Body of pancreas (tissue), 4 donors: ENCODE data around the gene NAMPT. TPM values are rescaled to one million over a fixed set of nuclear protein-coding genes. Genes with fewer than 3 reads are reported as not detected.
A peak's percentile ranks its signal among the peaks of the same experiment; 100 is the strongest.
"Not testable (repeated sequence)": the region's sequence is repeated elsewhere in the genome, so short reads cannot be mapped to it uniquely, and the experiment has no call there.

Experiments used
- ATAC-seq: fragments of 150-250 bp; one replicate; pipeline ENCODE4 v1.9.1; 2016
- DNase-seq, 4 donors: peaks; one replicate each; pipeline ENCODE4 v3.0.0-alpha.2; 2019
- H3K27ac ChIP-seq, 4 donors: fragments of 200-600 bp; sonication (generic); 1 replicate in 3 of 4; 2 replicates in 1 of 4; pipeline versions ENCODE4 v1.5.1 to v1.6.1; 2016 to 2019; ENCODE audit warnings: mild to moderate bottlenecking in 1 of 4, mixed read lengths in 1 of 4, moderate library complexity in 1 of 4
- H3K27me3 ChIP-seq, 2 donors: fragments of 200-600 bp; sonication (generic); one replicate each; pipeline ENCODE4 v1.6.0; 2016; ENCODE audit warnings: mild to moderate bottlenecking in 1 of 2
- H3K36me3 ChIP-seq, 2 donors: fragments of 200-600 bp; sonication (generic); replicated peaks in 1 of 2; 2 replicates each; pipeline ENCODE4 v1.5.1; 2016; ENCODE audit warnings: low read depth in 2 of 2; ENCODE audit not compliant: insufficient read depth in 1 of 2
- H3K4me1 ChIP-seq: fragments of 200-600 bp; sonication (generic); one replicate; pipeline ENCODE4 v1.6.0; 2016
- H3K4me3 ChIP-seq, 2 donors: fragments of 200-600 bp; sonication (generic); 1 replicate in 1 of 2; 2 replicates in 1 of 2; pipeline ENCODE4 v1.5.1; 2016 to 2019
- H3K9me3 ChIP-seq, 3 donors: fragments of 200-600 bp; sonication (generic); 1 replicate in 2 of 3; 2 replicates in 1 of 3; pipeline ENCODE4 v1.5.1; 2016
- POLR2A ChIP-seq, 3 donors: fragments of 450-650 bp; IDR thresholded peaks; one replicate each; pipeline ENCODE4 v1.6.1; 2016; ENCODE audit warnings: antibody characterized with exemption in 3 of 3, mild to moderate bottlenecking in 2 of 3
- WGBS, 2 donors: methylation state at CpG; one replicate each; pipeline ENCODE4 v1.1.5; 2017; 5-methylcytosine and 5-hydroxymethylcytosine counted together
- intact Hi-C: fragments of 100-400 bp; cut with DNase I; formaldehyde crosslinking; loops from one replicate; pipeline ENCODE4 v1.15.1; 2023
- total RNA-seq, 2 donors: library from RNA; depleted of rRNA; stranded (reverse); fragments of >200 nt; gene quantifications; one replicate each; pipeline ENCODE4 v1.1.0, GENCODE V29; 2016
- TF ChIP-seq, protein P1 (sequence below), 7 experiments: fragments of 450-650 bp in 4 of 7; fragments of 200-600 bp in 3 of 7; sonication (generic) in 3 of 7; IDR thresholded peaks; one replicate each; pipeline ENCODE4 v1.5.1; 2016 to 2019; ENCODE audit warnings: antibody characterized with exemption in 7 of 7

Gene NAMPT
- total RNA-seq, 2 donors from 2014 or later = 56.0 to 78.9 TPM

DNA sequence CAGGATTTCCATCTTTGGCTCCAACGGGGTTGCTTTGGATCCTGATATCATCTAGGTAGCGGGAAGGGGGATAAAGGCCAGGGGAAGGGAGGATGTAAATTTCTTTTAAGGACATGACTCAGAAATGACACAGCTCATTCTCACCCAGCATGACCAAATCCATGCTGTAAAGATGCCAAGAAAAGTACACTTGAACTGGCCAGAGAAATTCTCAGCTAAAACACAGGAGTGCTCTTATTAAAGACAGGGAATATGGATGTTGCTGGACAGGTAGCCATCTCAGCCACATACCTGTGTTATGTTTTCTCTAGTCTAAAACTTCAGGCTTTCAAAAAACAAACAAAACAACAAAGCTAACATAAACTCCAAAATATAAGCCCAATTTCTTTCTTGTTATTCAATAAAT is 68.3 kb downstream of the NAMPT start:
- TF ChIP-seq, protein P1, sequence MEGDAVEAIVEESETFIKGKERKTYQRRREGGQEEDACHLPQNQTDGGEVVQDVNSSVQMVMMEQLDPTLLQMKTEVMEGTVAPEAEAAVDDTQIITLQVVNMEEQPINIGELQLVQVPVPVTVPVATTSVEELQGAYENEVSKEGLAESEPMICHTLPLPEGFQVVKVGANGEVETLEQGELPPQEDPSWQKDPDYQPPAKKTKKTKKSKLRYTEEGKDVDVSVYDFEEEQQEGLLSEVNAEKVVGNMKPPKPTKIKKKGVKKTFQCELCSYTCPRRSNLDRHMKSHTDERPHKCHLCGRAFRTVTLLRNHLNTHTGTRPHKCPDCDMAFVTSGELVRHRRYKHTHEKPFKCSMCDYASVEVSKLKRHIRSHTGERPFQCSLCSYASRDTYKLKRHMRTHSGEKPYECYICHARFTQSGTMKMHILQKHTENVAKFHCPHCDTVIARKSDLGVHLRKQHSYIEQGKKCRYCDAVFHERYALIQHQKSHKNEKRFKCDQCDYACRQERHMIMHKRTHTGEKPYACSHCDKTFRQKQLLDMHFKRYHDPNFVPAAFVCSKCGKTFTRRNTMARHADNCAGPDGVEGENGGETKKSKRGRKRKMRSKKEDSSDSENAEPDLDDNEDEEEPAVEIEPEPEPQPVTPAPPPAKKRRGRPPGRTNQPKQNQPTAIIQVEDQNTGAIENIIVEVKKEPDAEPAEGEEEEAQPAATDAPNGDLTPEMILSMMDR (IDR thresholded peaks at IDR 0.05) = no peak
- no peak for TF ChIP-seq POLR2A (IDR thresholded peaks at IDR 0.05)
- Histone ChIP-seq H3K4me1 (peaks cover 32% of the 10 kb centered on the region), H3K9me3 (no peaks in the 10 kb centered on the region), H3K27ac (peak overlapping the region; percentile 21 to 92 (median 80)), H3K27me3 (no peaks in the 10 kb centered on the region), H3K4me3 (no peak overlapping the region), H3K36me3 (no peaks in the 10 kb centered on the region)
- DNase-seq = peak; percentile 41 to 77 (median 52)
- intact Hi-C loops = no loop called here
- peak; percentile 86 for ATAC-seq
- WGBS, 2 donors = 32 to 41% methylated on average over 2 of the region's 2 CpGs

DNA sequence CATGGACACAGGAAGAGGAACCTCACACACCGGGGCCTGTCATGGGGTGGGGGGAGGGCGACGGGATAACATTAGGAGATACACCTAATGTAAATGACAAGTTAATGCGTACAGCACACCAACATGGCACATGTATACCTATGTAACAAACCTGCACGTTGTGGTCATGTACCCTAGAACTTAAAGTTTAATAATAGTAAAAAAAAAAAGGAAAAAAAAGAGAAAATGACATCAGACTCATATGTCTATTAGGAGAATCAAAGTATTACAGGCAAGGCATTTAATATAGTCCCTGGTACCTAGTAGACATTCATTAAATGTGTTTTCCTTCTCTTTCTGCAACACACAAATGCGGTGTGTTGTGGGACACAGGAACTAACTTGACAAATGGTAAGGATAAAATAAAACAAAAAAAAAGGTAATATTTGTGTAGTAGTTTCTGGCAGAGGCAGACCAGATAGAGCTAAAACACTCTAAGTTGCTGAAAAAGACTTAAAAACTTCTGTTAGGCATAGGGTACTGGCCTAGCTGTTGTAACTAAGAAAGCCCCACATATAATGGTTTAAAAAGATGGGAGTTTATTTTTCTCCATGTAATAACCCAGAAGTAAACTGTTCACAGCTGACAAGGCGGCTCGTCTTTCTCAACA is 68.8 kb downstream of the NAMPT start:
- ATAC-seq (no peak), DNase-seq (no peak)
- H3K36me3 ChIP-seq = no peaks in the 10 kb centered on the region
- H3K27me3 ChIP-seq = no peaks in the 10 kb centered on the region
- 65 to 75% methylated on average over 8 of the region's 8 CpGs for WGBS, 2 donors
- no peak overlapping the region for H3K4me3 ChIP-seq
- H3K27ac ChIP-seq = peak overlapping the region; percentile 21 to 92 (median 80)
- TF ChIP-seq POLR2A (IDR thresholded peaks at IDR 0.05) = no peak
- TF ChIP-seq, protein P1 (IDR thresholded peaks at IDR 0.05) = no peak
- no peaks in the 10 kb centered on the region for H3K9me3 ChIP-seq
- intact Hi-C loops = no loop called here
- H3K4me1 ChIP-seq = peaks cover 32% of the 10 kb centered on the region

DNA sequence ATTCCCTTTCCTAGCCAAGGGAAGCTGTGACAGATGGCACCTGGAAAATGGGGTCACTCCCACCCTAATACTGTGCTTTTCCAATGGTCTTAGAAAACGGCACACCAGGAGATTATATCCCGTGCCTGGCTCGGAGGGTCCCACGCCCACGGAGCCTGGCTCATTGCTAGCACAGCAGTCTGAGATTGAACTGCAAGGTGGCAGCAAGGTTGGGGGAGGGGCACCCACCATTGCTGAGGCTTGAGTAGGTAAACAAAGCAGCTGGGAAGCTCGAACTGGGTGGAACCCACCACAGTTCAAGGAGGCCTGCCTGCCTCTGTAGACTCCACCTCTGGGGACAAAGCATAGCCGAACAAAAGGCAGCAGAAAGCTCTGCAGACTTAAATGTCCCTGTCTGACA is 75.8 kb downstream of the NAMPT start:
- H3K27ac ChIP-seq, H3K9me3 ChIP-seq, H3K27me3 ChIP-seq, H3K36me3 ChIP-seq, ATAC-seq, H3K4me3 ChIP-seq, DNase-seq, H3K4me1 ChIP-seq, intact Hi-C loops: not testable (repeated sequence)
- WGBS, 2 donors = 82 to 84% methylated on average over 5 to 7 of the region's 7 CpGs

DNA sequence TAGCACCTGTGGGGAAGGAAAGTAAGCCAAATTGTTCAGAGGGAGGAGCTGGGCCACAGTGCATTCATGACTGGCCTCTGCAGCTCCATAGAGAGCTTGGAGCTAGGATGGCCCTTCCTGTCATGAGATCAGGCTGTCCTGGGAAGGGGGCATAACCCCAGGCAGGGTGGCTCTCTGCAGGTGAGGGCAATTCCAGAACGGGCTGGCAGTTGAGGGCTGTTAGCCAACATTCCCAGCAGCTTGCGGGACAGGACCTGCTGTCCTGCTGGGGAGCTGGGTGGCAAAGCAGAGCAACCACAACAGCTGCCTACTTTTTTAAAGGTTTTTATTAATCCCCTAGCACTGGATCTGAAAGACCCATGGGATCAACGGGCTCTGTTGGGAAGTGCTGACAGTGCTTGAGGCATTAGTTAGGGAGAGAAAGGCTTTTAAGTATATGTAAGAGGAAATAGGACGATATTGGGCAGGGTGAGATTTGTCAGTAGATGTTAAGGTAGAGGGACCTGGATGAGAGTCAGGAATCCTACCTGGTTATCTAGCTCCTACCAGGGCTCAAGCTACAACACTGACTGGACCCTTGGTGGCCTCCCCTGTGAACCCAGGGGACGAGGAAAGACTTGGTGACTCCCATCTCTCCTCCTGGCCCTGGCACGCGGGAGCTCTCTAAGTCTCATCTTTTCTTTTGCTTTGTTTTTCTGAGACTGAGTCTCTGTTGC is 77.8 kb downstream of the NAMPT start:
- DNase-seq (peak; percentile 15 to 34 (median 22)), ATAC-seq (peak; percentile 33)
- Histone ChIP-seq H3K27ac (peak overlapping the region in 1 of 4 donors; percentile 24), H3K4me1 (peaks cover 6% of the 10 kb centered on the region), H3K9me3 (no peaks in the 10 kb centered on the region), H3K4me3 (no peak overlapping the region), H3K36me3 (no peaks in the 10 kb centered on the region), H3K27me3 (no peaks in the 10 kb centered on the region)
- intact Hi-C loops = no loop called here
- 45 to 67% methylated on average over 5 to 7 of the region's 7 CpGs for WGBS, 2 donors
- no peak for TF ChIP-seq POLR2A (IDR thresholded peaks at IDR 0.05)
- TF ChIP-seq, protein P1 (IDR thresholded peaks at IDR 0.05) = no peak

DNA sequence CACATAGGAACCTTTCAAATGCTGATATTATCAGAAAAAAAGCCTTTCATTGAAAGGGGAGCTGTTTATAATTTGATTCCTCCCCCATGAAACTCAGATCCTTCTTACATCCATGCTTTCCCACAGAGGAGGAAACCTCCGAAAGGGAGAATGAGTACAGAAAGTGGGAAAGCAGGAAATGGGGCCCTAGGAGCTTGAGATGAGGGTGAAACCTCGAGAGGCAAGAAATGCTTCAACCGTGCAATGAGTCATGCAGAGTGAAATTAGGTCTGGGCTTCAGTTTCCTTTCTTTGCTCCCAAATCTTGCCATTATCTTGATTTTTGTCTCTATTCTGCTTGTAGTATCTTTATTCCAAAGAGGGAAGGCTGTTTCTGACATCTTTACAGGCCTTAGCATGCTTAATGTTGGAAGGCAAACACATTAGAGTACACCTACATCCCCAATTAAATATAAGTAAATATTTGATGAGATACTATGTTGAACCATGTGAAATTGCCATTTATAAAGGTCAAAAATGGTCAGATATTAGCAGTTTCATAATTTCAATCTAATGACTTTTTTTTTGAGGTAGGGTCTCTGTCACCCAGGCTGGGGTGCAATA is 79.1 kb downstream of the NAMPT start:
- no peak overlapping the region for H3K27ac ChIP-seq
- intact Hi-C loops = no loop called here
- H3K4me3 ChIP-seq = no peak overlapping the region
- H3K36me3 ChIP-seq = no peaks in the 10 kb centered on the region
- H3K4me1 ChIP-seq = peaks cover 6% of the 10 kb centered on the region
- no peak for DNase-seq
- no peak for TF ChIP-seq POLR2A (IDR thresholded peaks at IDR 0.05)
- TF ChIP-seq, protein P1 (IDR thresholded peaks at IDR 0.05) = no peak
- ATAC-seq = no peak
- H3K27me3 ChIP-seq = no peaks in the 10 kb centered on the region
- 77 to 83% methylated on average over 3 of the region's 3 CpGs for WGBS, 2 donors
- H3K9me3 ChIP-seq = no peaks in the 10 kb centered on the region
